NT2/D1 (cell line): ENCODE results near the gene GDF7.

Source experiments
- DNase-seq: peaks from one replicate; pipeline ENCODE4 v3.0.0-alpha.2; 2011; ENCODE audit warnings: low read depth, low spot score
- H3K27me3 ChIP-seq: 2 replicates; pipeline ENCODE4 v1.6.0; 2011; ENCODE audit warnings: mild to moderate bottlenecking; ENCODE audit not compliant: insufficient read length, insufficient read depth
- H3K36me3 ChIP-seq: 2 replicates; pipeline ENCODE4 v1.6.1; 2011; ENCODE audit warnings: mild to moderate bottlenecking, low read length, mixed read lengths; ENCODE audit not compliant: insufficient read depth, insufficient read length
- H3K4me1 ChIP-seq: 2 replicates; pipeline ENCODE4 v1.5.1; 2011; ENCODE audit not compliant: insufficient read depth, insufficient read length
- H3K4me3 ChIP-seq: 2 replicates; pipeline ENCODE4 v1.5.1; 2011; ENCODE audit warnings: low read depth; ENCODE audit not compliant: insufficient read length
- H3K9ac ChIP-seq: 2 replicates; pipeline ENCODE4 v1.6.0; 2011; ENCODE audit warnings: low read depth; ENCODE audit not compliant: insufficient read length
- H3K9me3 ChIP-seq: 2 replicates; pipeline ENCODE4 v1.5.1; 2011; ENCODE audit warnings: mild to moderate bottlenecking, low read length; ENCODE audit not compliant: insufficient read depth
- SUZ12 ChIP-seq: IDR thresholded peaks from 2 replicates; pipeline ENCODE4 v1.6.1; 2011; ENCODE audit not compliant: insufficient read length, insufficient read depth; ENCODE audit errors: extremely low read depth
- YY1 ChIP-seq: IDR thresholded peaks from 2 replicates; pipeline ENCODE4 v1.6.1; 2011; ENCODE audit not compliant: insufficient read length, insufficient read depth
- ZNF274 ChIP-seq: IDR thresholded peaks from 2 replicates; pipeline ENCODE4 v1.6.1; 2011; ENCODE audit warnings: mild to moderate bottlenecking, low read depth, low read length

Gene GDF7

DNA sequence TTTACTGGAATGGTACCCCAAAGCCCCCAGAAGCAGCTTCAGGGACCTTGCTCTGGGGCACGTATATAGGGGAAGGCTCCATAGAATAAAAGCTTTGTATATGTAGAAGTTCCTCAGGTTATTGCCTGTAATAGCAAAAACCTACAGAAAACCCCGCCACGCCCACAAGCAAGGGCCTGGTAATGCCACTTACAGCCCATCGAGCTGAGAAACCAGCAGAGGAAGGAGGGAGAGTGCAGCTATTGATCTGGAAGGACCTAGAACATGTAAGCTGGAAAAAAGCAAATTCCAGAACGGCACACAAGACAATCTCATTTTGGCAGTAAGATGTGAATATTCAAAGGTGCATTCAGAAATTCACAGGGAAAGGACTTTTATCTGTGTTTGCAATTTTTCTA lies 31.8 kb upstream of the GDF7 start:
- H3K4me1 ChIP-seq, result no peaks in the 10 kb centered on the region
- no peak overlapping the region for H3K9ac ChIP-seq
- H3K27me3 ChIP-seq, result no peaks in the 10 kb centered on the region
- no peak for DNase-seq
- H3K4me3 ChIP-seq, result no peak overlapping the region
- TF ChIP-seq SUZ12 (no peak), YY1 (no peak)
- H3K36me3 ChIP-seq, result peaks cover 21% of the 10 kb centered on the region
- H3K9me3 ChIP-seq, result no peaks in the 10 kb centered on the region

- Histone ChIP-seq H3K9ac (peak overlapping the region; percentile 4), H3K4me1 (no peaks in the 10 kb centered on the region), H3K27me3 (no peaks in the 10 kb centered on the region), H3K4me3 (no peak overlapping the region), H3K9me3 (no peaks in the 10 kb centered on the region), H3K36me3 (peaks cover 29% of the 10 kb centered on the region)
- DNase-seq, result peak; percentile 79
- TF ChIP-seq ZNF274, result no peak
- no peak for TF ChIP-seq YY1
- TF ChIP-seq SUZ12, result no peak
Measured at GRCh38 chr2:20635675-20636584, 31.0 kb upstream of the GDF7 start.

DNA sequence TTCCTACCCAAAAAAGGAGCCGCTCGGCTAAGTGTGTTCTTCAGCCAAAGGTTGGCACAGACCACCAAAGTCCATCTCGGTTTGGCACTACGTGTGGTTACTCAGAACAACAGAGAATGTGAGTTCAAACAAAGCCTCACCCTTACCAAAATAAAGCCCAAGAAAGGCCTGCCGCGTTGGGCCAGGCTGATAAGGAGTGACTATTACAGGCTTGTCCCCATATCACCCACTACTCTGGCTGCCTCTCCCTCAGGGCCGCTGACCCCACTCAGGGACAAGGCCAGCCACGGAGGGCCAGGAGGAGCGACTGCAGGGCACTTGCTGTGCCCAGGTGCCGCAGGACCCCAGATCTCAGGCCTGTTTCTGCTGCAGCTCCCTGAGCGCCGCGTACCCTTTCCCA lies 29.8 kb upstream of the GDF7 start:
- TF ChIP-seq YY1, result no peak
- no peak for TF ChIP-seq ZNF274
- TF ChIP-seq SUZ12, result no peak
- H3K4me1 ChIP-seq, result no peaks in the 10 kb centered on the region
- no peaks in the 10 kb centered on the region for H3K27me3 ChIP-seq
- no peak for DNase-seq
- H3K36me3 ChIP-seq, result peaks cover 34% of the 10 kb centered on the region
- no peak overlapping the region for H3K4me3 ChIP-seq
- H3K9me3 ChIP-seq, result no peaks in the 10 kb centered on the region
- no peak overlapping the region for H3K9ac ChIP-seq

DNA sequence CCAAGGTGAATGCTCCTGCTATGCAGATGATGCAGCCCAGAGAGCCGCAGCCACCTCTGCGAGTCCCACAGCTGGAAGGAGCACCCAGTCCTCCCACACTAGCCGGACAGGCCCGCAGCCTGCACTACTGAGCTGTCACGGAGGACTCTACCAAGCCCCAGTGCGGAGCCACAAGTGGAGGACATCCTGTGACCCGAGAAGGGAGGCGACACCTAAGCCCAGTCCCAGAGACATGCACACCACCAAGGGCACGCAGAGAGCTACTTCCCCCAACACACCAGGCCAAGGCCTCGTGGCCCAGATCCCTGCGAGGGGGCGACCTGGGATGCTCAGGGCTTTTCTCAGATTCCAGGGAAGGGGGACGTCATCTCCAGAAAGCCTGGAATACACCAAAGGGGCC lies 28.9 kb upstream of the GDF7 start:
- Histone ChIP-seq H3K27me3 (no peaks in the 10 kb centered on the region), H3K4me1 (no peaks in the 10 kb centered on the region), H3K9me3 (no peaks in the 10 kb centered on the region), H3K36me3 (peaks cover 30% of the 10 kb centered on the region), H3K4me3 (no peak overlapping the region), H3K9ac (no peak overlapping the region)
- no peak for DNase-seq
- TF ChIP-seq ZNF274 (no peak), YY1 (no peak), SUZ12 (no peak)

GRCh38 chr2:20638646-20639430 lies 28.1 kb upstream of the GDF7 start:
- Histone ChIP-seq H3K9me3 (no peaks in the 10 kb centered on the region), H3K27me3 (no peaks in the 10 kb centered on the region), H3K4me3 (no peak overlapping the region), H3K36me3 (peaks cover 27% of the 10 kb centered on the region), H3K4me1 (no peaks in the 10 kb centered on the region), H3K9ac (no peak overlapping the region)
- DNase-seq, result no peak
- TF ChIP-seq YY1 (no peak), ZNF274 (no peak), SUZ12 (no peak)

DNA sequence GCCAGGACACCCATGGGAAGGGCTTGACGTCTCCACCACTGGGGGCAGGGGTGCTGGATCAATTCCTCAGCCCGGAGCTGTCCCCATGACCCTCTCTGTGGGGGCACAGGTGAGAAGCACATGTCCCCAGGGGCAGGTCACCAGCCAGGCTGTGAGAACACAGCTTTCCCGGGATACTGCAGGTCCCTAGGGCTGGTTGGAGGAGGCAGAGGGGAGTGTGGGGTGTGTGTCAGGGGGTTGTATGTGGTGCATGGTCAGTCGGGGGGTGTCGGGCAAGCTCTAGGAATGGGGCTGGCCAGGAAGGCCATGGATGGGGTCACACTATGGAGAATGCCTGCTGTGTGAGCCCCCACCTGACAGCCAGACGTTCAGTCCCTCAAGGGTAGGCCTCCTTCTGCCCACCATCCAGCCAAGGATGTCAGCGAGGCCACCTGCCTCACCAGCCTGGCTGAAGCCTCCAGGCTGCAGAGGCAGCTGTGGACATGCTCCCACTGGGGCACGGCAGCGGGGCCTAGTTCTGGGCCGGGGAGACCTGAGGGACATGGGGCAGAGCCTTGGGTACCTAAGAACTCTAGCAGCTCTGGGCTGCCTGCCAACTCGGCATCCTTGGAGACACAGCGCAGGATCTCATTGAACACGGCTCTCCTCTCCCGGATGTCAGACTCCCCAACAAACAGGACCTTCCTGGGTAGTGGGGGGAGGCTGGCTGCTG lies 26.4 kb upstream of the GDF7 start:
- Histone ChIP-seq H3K4me1 (no peaks in the 10 kb centered on the region), H3K9ac (no peak overlapping the region), H3K4me3 (no peak overlapping the region), H3K36me3 (peaks cover 38% of the 10 kb centered on the region), H3K9me3 (no peaks in the 10 kb centered on the region), H3K27me3 (no peaks in the 10 kb centered on the region)
- DNase-seq, result no peak
- TF ChIP-seq SUZ12 (no peak), ZNF274 (no peak), YY1 (no peak)

DNA sequence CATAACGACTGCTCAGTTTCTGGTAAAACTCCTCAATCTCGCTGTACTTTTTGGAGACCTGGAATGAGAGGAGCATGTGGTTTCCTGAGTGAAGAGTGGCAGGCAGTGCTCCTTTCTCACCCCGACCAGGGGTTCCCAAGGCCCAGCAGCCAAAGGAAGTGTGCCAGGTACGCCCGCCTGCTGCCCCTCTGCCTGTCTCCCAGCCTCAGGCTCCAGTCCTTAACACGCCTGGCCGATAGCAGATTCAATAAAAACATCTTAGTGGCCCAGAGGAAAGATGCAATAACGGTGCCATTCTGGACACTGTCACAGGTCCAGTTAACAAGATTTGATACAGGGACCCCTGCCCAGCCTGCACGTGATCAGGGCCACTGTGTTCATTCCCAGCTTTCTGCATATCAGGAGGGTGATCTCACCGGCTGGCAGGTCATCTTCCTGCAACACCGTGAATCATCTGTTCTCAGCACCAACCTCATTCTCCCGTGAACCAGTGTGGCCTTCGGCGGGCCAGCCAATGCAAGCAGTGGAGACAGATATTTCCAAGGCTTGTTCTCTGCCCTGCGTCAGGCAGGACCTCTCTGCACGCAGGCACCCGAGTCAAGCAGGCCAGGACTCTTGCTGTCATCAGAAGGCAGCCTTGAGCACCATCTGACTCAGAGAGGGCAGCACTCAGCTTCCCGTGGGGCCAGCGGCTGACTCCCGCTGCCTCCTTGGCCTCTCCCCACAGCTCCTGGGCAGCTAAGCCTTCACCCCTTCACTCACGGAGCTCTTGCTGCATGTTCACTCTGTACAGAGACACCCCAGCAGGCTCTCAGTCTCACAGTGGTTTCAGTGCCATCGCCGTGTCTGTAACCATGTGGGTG lies 25.6 kb upstream of the GDF7 start:
- no peak for TF ChIP-seq SUZ12
- no peak for TF ChIP-seq YY1
- TF ChIP-seq ZNF274, result no peak
- DNase-seq, result no peak

More for the DNA sequence above, 25.6 kb upstream of the GDF7 start:
- Histone ChIP-seq H3K9me3 (no peaks in the 10 kb centered on the region), H3K4me3 (no peak overlapping the region), H3K27me3 (no peaks in the 10 kb centered on the region), H3K4me1 (no peaks in the 10 kb centered on the region), H3K36me3 (peaks cover 38% of the 10 kb centered on the region), H3K9ac (no peak overlapping the region)
